CD14-positive monocyte (primary cell): Measurements from ENCODE around the gene OVCH1. TPM values are rescaled to one million over a fixed set of nuclear protein-coding genes. Genes with fewer than 3 reads are reported as not detected.

ENCODE experiments used
- DNase-seq, 3 donors: peaks; one replicate each; pipeline ENCODE4 v3.0.0-alpha.2; 2011 to 2022
- H2AFZ ChIP-seq: 2 replicates; pipeline ENCODE4 v1.6.0; 2012; ENCODE audit warnings: mild to moderate bottlenecking, low read depth, low read length, inconsistent platforms; ENCODE audit not compliant: insufficient read depth, poor library complexity, severe bottlenecking
- H3K27ac ChIP-seq, 2 donors: 1 replicate in 1 of 2; 2 replicates in 1 of 2; pipeline ENCODE4 v1.5.1; 2012 to 2013; ENCODE audit warnings: low read length in 2 of 2, control low read depth in 1 of 2, inconsistent platforms in 1 of 2, low read depth in 1 of 2, mild to moderate bottlenecking in 1 of 2
- H3K27me3 ChIP-seq, 2 donors: one replicate each; pipeline versions ENCODE4 v1.6.0 to v1.6.1; 2011 to 2013; ENCODE audit warnings: low read length in 2 of 2; ENCODE audit not compliant: control insufficient read depth in 2 of 2, insufficient read depth in 2 of 2
- H3K36me3 ChIP-seq, 2 donors: replicated peaks in 1 of 2; 1 replicate in 1 of 2; 2 replicates in 1 of 2; pipeline versions ENCODE4 v1.5.1 to v1.6.1; 2012 to 2013; ENCODE audit warnings: low read length in 2 of 2, control low read depth in 1 of 2, inconsistent platforms in 1 of 2, mild to moderate bottlenecking in 1 of 2; ENCODE audit not compliant: insufficient read depth in 2 of 2, control insufficient read depth in 1 of 2
- H3K4me1 ChIP-seq, 2 donors: 1 replicate in 1 of 2; 2 replicates in 1 of 2; pipeline versions ENCODE4 v1.5.1 to v1.6.1; 2012 to 2013; ENCODE audit warnings: low read length in 2 of 2, control low read depth in 1 of 2, inconsistent platforms in 1 of 2, mild to moderate bottlenecking in 1 of 2, moderate library complexity in 1 of 2; ENCODE audit not compliant: insufficient read depth in 2 of 2, control insufficient read depth in 1 of 2
- H3K4me2 ChIP-seq: replicated peaks from 2 replicates; pipeline ENCODE3; 2012; ENCODE audit warnings: low read length, moderate library complexity, mild to moderate bottlenecking; ENCODE audit not compliant: poor library complexity, severe bottlenecking; ENCODE audit errors: extremely low read depth
- H3K4me3 ChIP-seq, 3 experiments: fragments of 200-600 bp in 1 of 3; sonication (generic) in 1 of 3; replicated peaks in 1 of 3; 1 replicate in 2 of 3; 2 replicates in 1 of 3; pipeline ENCODE4 v1.5.1; 2011 to 2013; ENCODE audit warnings: low read length in 3 of 3, mild to moderate bottlenecking in 3 of 3, control low read depth in 2 of 3, low read depth in 2 of 3, inconsistent platforms in 1 of 3, moderate library complexity in 1 of 3
- H3K79me2 ChIP-seq: 2 replicates; pipeline ENCODE4 v1.6.0; 2012; ENCODE audit warnings: mild to moderate bottlenecking, control low read depth, inconsistent platforms, low read length, moderate library complexity; ENCODE audit not compliant: insufficient read depth
- H3K9ac ChIP-seq: 2 replicates; pipeline ENCODE4 v1.6.0; 2017; ENCODE audit warnings: low read length, mild to moderate bottlenecking; ENCODE audit not compliant: insufficient read depth, poor library complexity, severe bottlenecking
- H3K9me3 ChIP-seq, 2 donors: replicated peaks in 1 of 2; 1 replicate in 1 of 2; 2 replicates in 1 of 2; pipeline versions ENCODE4 v1.5.1 to v1.6.1; 2012 to 2013; ENCODE audit warnings: low read length in 2 of 2, control low read depth in 1 of 2; ENCODE audit not compliant: control insufficient read depth in 1 of 2, insufficient read depth in 1 of 2
- H4K20me1 ChIP-seq: 2 replicates; pipeline ENCODE4 v1.6.0; 2012; ENCODE audit warnings: mild to moderate bottlenecking, low read length, control low read depth, moderate library complexity; ENCODE audit not compliant: insufficient read depth
- H3K27ac Mint-ChIP-seq, 7 donors: one replicate each; pipeline ENCODE4 v1.8.0; 2020; ENCODE audit warnings: mild to moderate bottlenecking in 7 of 7, mixed read lengths in 7 of 7, moderate library complexity in 6 of 7, inconsistent platforms in 2 of 7
- H3K27me3 Mint-ChIP-seq, 3 donors: one replicate each; pipeline ENCODE4 v1.8.0; 2021 to 2022; ENCODE audit warnings: low read depth in 3 of 3, mild to moderate bottlenecking in 3 of 3, mixed read lengths in 3 of 3, moderate library complexity in 3 of 3, inconsistent platforms in 1 of 3
- H3K36me3 Mint-ChIP-seq, 2 donors: one replicate each; pipeline ENCODE4 v1.8.0; 2020; ENCODE audit warnings: mixed read lengths in 2 of 2, inconsistent platforms in 1 of 2, mild to moderate bottlenecking in 1 of 2
- H3K4me1 Mint-ChIP-seq: one replicate; pipeline ENCODE4 v1.8.0; 2020; ENCODE audit warnings: mild to moderate bottlenecking, mixed read lengths
- H3K4me3 Mint-ChIP-seq, 2 donors: one replicate each; pipeline ENCODE4 v1.8.0; 2020; ENCODE audit warnings: mild to moderate bottlenecking in 2 of 2, mixed read lengths in 2 of 2, moderate library complexity in 1 of 2
- H3K9me3 Mint-ChIP-seq, 7 donors: one replicate each; pipeline ENCODE4 v1.8.0; 2020 to 2022; ENCODE audit warnings: mixed read lengths in 7 of 7, mild to moderate bottlenecking in 6 of 7, moderate library complexity in 6 of 7, inconsistent platforms in 2 of 7
- CTCF ChIP-seq: fragments of 200-600 bp; IDR thresholded peaks from one replicate; pipeline ENCODE4 v1.8.0; 2022; ENCODE audit warnings: antibody characterized with exemption, mild to moderate bottlenecking
- WGBS: methylation state at CpG from one replicate; pipeline ENCODE4 v1.1.5; 2013; ENCODE audit warnings: missing lambda C conversion rate; ENCODE audit not compliant: insufficient coverage; 5-methylcytosine and 5-hydroxymethylcytosine counted together
- intact Hi-C, 2 donors: fragments of 100-400 bp; cut with micrococcal nuclease; formaldehyde crosslinking; loops; one replicate each; pipeline versions ENCODE4 v1.15.0 to v1.15.1; 2023
- polyA plus RNA-seq, 3 donors: library from polyadenylated mRNA; depleted of rRNA in 1 of 3; unstranded in 2 of 3; stranded (reverse) in 1 of 3; fragments of 300-500 nt in 2 of 3; fragments of >200 nt in 1 of 3; fragmentation: Illumina TruSeq in 2 of 3; gene quantifications; 1 replicate in 2 of 3; 2 replicates in 1 of 3; pipeline ENCODE4 v1.2.3, GENCODE V29; 2012 to 2021

OVCH1 gene
- polyA plus RNA-seq, 3 donors, result 0.03 TPM; not detected in 2

DNA sequence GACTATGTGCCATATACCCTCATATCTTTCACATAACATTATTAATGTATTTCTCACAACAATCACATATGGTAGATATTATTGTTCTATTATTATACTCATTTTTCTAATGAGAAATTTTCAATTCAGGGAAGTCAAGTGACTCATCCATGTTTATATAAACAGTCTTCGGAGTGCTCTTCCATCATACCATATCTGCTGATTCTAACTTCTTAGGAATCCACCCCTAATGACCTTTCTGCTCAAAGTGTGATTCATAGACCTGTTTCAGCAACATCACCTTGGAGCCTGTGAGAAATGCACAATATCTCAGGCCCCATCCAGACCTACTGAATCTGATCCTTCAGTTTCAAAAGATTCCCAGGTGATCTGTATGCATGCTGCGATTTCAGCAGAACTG lies 39.8 kb upstream of the OVCH1 start:
- no peak overlapping the region for H2AFZ ChIP-seq
- no peaks in the 10 kb centered on the region for H3K9me3 ChIP-seq
- Mint-ChIP-seq H3K4me3 (no peak overlapping the region), H3K27ac (no peak overlapping the region), H3K9me3 (no peaks in the 10 kb centered on the region), H3K36me3 (no peaks in the 10 kb centered on the region), H3K4me1 (no peaks in the 10 kb centered on the region), H3K27me3 (peaks cover 2 to 4% (median 4%) of the 10 kb centered on the region in 3 donors)
- TF ChIP-seq CTCF, result no peak
- no peaks in the 10 kb centered on the region for H3K79me2 ChIP-seq
- H3K4me3 ChIP-seq, result no peak overlapping the region
- H3K9ac ChIP-seq, result no peak overlapping the region
- no peaks in the 10 kb centered on the region for H3K4me1 ChIP-seq
- WGBS, result 67% methylated on average over 1 of the region's 2 CpGs
- no peaks in the 10 kb centered on the region for H3K36me3 ChIP-seq
- no peak overlapping the region for H3K4me2 ChIP-seq
- no peak for DNase-seq
- H4K20me1 ChIP-seq, result no peaks in the 10 kb centered on the region
- H3K27me3 ChIP-seq, result no peaks in the 10 kb centered on the region
- intact Hi-C loops, result no loop called here
- H3K27ac ChIP-seq, result no peak overlapping the region

- Histone ChIP-seq H3K27me3 (no peaks in the 10 kb centered on the region), H3K4me2 (no peak overlapping the region), H3K79me2 (no peaks in the 10 kb centered on the region), H3K27ac (no peak overlapping the region), H3K4me3 (no peak overlapping the region), H3K36me3 (no peaks in the 10 kb centered on the region), H3K9me3 (no peaks in the 10 kb centered on the region), H3K9ac (no peak overlapping the region), H2AFZ (no peak overlapping the region), H4K20me1 (no peaks in the 10 kb centered on the region), H3K4me1 (no peaks in the 10 kb centered on the region)
- Mint-ChIP-seq H3K27me3 (peaks cover 0 to 8% (median 1%) of the 10 kb centered on the region in 3 donors), H3K4me1 (peaks cover 5% of the 10 kb centered on the region), H3K9me3 (no peaks in the 10 kb centered on the region), H3K36me3 (no peaks in the 10 kb centered on the region), H3K4me3 (no peak overlapping the region), H3K27ac (no peak overlapping the region)
- intact Hi-C loops, result no loop called here
- no CpG with 5 or more reads among the region's 2 CpGs for WGBS
- TF ChIP-seq CTCF, result no peak
- no peak for DNase-seq
Measured at GRCh38 chr12:29534935-29535334, 37.4 kb upstream of the OVCH1 start.
